CD4-positive, alpha-beta T cell treated with Interferon alpha-2 for 1 hour (primary cell): ENCODE results near the gene CRADD.
"Not testable (repeated sequence)": the region's sequence is repeated elsewhere in the genome, so short reads cannot be mapped to it uniquely, and the experiment has no call there.

ENCODE experiments used
- DNase-seq, 2 donors: peaks; one replicate each; pipeline ENCODE4 v3.0.0-alpha.2; 2020 to 2022

CRADD gene

DNA sequence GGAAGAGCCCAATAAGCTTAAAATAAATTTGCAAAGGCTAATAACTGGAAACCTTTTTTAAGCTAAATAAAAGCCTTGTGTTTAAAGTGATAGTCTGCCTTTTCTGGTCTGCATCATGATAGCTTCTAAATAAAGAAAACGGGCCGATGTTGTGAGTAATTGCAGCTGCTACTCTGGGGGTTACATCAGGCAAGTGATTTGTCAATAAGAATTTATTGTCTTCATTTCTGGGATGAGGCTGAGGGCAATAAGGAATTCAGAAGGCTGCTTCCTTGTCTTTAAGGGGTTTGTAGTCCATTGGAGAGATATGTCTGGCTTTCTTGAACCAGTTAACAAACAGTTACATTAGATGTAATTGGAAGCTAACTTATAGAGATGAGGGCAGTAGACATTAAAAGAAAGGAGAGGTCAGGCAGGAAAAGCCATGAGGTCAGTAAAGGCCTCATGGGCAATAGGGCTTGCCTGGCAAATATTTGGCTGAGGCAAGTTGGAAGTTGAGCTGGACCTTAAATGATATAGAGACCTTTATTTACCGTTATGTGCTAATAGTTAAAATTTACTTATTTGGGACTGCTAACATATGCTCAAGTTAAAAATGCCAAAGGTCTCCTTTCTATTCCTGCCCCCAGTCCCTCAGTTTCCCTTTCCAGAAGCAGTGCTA, 85.0 kb downstream of the CRADD start:
- no peak for DNase-seq

DNA sequence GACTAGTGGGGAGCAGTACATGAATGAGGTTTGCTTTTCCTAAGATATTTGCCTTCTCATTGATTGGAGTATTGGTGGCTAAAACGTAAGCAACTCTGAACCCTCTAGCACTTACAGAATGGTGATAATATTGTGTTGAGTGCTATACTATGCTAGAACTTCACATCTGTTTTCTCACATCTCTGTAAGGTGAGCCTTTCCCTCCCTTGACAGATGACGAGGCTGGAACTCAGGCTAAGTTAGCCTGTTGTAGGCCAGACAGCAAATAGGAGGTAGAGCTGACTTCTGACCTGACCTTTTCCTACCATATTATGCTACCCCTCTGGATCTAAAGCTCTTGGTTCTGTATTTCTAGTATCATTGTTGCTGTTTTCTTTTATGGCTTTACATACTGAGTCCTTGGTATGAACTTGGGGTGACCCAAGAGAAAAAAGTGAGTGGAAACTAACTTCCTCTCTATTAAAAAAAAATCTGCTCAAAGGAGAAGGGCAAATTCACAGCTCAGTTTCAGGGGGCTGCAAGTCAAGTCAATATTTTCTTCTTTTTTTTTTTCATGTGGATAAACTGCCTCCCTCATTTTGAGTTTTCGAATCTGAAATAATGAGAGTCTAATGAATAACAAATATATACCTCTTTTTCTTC, 85.9 kb downstream of the CRADD start:
- DNase-seq = no peak

DNA sequence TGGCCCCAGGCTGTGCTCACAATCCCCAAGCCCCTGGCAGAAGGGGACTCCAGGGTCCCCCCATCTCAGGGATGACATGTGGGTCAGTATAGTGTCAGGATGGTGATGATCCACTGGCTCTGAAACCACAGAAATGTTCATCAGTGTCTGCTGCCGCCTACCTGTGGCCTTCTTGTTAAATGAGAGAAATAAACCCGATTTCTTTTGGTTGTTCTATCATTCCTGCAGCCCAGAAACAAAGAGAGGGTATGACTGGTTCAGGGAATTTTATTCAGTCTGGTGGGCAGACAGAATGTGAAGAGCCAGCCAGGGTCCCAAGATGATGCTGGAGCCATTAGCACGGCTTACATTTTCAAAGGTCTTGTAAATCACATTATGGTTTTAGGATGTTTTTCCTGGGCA, 86.6 kb downstream of the CRADD start:
- no peak for DNase-seq

DNA sequence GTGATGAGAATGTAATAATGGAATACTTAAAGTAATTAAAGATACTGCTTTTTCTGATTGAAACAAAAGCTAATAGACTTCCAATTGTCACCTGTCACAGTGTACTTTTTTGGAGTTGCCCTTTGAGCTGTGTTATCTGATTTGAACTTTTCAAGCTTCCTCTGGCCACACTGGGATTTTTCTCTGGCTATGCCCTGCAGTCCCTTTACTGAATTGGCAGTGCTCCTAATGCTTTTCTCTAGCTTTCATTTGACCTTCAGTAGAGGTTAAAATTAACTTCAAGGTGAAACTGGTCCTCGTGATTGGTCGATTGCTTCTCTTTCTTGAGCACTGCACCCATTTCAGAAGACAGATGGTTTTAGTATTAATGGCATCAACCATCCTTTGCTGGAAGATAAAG, 89.2 kb downstream of the CRADD start:
- DNase-seq = no peak

DNA sequence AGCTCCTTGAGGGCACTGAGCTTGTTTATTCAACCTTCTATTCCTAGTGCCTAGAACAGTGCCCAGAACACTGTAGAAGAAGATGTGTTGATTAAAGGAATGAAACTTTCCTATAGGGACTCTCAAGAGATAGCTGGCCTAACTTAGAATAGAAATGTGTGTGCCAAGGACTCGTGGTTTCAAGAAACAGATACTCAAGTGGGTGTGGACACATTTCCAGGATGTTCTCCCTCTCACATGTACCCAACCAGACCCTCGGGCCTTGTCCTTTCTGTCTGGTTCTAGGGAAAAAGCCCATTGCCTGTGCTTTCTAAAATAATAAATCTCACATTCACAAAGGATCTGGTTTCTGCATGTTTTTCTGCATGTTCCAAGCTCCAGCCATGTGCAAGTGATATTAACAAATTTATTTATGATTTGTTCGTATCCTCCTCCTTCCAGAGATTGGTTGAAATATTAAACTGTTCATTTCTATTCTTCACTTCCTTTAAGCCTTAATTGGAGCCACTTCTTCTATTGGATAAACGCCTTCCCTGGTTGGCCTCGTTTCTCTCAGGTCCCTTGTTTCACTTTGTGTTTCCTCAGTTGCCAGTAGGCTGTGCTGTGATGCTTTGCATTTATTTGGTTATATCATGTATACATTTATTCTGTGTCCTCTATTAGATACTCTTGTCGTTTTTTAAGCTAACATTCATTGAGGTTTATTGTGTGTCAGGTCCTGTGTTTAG, 89.8 kb downstream of the CRADD start:
- DNase-seq = peak; percentile 32 to 62

DNA sequence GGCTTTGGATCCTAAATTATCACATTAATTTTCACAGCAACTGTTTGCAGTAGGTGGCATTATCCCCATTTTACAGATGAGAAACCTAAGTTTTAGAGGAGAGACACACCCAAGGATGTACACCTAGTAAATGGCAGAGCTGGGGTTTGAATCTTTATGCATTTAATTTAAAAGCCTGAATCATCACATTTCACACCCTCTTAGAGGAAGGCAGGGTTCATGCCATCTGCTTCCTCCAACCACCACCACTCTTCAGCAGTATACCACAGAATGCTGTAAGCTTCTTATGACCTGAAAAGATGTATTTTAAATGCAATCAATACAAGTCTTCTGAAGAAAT, 90.3 kb downstream of the CRADD start:
- peak in 1 of 2 donors; percentile 16 for DNase-seq

DNA sequence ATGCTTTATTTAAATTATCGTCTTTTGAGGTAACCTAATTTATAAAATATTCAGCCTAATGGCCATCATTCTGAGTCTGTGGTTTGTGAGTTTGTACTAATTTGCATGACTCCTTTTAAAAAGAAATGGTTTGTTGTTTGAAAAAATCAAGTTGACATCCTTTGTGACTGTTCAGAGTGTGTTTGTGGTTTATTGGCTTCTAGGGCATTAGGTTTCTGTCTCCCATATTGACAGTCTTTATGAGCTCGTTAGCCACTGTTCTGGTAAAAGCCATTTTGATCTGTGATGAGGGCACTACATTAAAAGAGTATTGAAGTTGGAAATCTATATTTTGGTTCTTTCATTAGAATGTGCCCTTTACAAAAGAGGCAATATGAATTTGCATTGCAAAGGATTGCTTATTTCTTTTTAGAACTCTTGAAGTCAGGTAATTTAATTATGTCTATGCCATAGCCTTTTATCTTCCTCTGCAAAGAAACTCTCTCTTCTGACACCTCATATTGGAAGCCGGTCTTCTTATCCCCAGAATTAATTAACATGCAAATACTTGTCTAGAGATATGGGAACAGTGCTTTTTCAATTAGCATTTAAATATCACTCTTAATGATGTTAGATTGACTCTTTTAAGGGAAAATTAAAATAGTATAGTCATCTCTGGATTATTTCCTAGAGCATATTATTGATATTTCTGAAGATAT, 95.0 kb downstream of the CRADD start:
- DNase-seq = peak in 1 of 2 donors; percentile 11

DNA sequence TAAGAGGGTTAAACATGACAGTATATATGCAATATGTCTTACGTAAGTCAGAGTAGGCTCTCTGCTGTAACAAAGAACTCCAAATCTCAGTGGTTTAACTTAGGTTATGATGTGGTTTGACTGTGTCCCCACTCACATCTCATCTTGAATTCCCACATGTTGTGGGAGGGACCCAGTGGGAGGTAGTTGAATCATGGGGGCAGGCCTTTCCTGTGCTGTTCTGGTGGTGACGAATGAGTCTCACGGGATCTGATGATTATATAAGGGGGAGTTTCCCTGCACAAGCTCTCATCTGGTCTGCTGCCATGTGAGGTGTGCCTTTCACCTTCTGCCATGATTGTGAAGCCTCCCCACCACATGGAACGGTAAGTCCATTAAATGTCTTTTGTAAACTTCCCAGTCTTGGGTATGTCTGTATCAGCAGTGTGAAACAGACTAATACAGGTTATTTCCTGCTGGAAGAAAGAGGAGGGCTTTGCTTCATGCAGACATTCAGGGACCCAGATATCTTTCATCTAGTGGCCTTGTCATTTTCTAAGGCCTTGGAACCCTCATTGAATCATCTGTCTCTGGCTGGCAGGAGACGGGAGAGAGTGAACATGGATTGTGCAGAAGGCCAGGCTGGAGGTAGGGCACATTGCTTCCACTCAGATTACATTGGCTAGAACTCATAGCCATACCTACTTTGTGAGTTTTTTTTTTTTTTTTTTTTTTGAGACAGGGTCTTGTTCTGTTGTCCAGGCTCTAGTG, 96.1 kb downstream of the CRADD start:
- DNase-seq = peak; percentile 46 to 75

DNA sequence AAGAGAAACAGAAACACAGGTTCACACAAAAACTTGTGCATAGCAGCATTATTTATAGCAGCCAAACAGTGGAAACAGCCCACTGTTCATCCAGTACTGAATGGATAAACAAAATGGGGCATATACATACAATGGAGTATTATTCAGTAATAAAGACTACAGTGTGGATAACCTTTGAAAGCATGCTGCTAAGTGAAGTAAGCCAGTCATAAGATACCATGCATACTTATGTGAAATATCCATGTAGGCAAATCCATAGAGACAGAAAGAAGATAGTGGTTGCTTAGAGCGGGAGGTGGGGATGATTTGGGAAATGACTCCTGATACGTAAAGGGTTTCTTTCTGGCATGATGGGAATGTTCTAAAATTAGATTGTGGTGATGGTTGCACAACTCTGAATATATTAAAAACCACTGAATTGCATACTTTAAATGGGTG, 99.4 kb downstream of the CRADD start:
- DNase-seq = no peak

DNA sequence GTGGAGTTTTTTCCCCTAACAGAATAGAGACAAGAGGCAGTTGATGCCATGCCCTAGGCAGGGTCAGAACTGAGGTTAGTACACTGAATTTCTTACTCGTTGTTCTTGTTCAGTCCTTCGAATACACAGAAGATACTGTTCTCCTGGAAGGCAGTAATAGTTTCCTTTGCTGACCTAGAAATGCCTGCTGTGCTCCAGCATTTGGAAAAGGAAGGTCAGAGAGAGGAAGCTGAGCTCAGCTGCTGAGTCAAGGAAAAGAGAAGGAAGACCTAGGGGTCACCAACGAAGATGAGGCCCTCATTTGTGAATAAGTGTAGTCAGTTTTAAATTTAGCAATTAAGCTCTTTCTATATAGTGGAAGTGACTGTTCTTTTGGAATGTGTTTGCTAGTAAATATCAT, 100.1 kb downstream of the CRADD start:
- no peak for DNase-seq

DNA sequence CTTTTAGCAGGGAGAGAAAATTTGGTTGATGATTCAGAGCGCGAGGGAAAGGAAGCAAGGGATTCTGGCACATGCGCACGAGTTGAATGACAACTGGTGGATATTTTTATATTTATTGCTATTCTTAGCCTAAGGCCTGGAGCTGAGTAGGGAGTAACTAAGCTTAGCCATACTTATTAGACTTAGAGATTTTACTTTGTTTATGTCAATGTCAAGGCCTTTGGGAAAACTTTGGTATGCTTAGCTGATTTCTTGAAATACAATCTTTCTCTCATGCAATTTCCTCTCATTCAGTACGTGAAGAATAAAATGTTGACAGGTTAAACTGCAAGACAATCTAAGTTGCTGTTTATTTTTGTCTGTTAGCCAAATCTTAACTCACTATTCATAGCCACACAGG, 101.1 kb downstream of the CRADD start:
- no peak for DNase-seq

DNA sequence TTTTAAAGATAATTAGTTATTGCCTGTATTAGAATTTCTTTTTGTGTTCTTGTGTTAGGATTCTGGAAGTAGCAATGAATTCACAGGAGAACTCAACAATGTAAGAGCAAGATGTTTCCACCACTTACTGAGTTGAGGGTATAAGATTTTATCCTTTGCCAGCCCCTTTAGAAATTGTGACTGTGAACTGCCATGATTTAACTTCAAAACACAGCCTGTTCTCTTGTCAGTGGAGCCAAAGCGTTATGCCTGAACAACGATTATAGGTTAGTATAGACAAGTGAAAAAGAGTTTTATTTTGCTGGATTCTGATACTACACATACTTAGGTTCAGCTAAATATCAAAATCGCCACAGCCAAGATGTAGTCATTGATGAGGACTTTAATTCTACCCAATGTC, 101.6 kb downstream of the CRADD start:
- no peak for DNase-seq

DNA sequence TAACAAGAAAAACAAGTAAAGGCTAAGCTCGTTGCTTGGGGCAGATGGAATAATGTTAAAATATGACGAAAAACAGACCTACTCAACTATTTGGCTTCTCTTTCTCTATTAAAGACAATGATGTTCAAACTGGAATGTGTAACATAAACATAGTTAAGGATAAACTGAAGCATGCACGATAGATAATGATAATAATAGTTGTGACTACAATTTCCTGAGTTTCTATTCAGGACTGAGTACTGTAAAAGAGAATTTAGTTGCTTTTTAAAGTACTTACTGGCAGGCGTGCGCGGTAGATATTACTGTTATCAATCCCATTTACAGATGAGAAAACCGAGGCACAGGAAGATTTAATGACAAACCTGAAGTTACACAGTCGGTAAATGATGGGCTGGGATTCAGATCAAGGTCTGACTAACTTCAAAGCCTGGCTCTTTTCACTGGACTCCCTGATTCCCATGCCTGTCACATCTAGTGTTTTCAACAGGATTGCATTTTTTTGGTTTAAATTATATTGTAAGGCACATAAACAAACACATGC, 103.0 kb downstream of the CRADD start:
- DNase-seq = no peak

DNA sequence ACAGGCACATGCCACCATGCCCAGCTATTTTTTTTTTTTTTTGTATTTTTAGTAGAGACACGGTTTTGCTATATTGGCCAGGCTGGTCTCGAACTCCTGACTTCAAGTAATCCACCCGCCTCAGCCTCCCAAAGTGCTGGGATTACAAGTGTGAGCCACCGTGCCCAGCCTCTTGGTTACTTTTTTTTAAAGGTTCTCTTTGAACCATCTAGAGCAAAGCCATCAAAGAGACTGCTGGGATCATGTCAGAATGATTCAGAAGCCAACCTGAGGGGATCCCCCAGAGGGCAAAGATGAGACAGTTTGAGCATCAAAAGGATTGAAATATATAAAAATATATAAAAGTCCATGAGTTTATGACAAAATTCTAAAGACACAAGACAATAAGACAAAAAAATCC, 103.7 kb downstream of the CRADD start:
- not testable (repeated sequence) for DNase-seq

DNA sequence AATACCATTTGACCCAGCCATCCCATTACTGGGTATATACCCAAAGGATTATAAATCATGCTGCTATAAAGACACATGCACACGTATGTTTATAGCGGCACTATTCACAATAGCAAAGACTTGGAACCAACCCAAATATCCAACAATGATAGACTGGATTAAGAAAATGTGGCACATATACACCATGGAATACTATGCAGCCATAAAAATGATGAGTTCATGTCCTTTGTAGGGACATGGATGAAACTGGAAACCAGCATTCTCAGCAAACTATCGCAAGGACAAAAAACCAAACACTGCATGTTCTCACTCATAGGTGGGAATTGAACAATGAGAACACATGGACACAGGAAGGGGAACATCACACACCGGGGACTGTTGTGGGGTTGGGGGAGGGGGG, 104.8 kb downstream of the CRADD start:
- DNase-seq = not testable (repeated sequence)

DNA sequence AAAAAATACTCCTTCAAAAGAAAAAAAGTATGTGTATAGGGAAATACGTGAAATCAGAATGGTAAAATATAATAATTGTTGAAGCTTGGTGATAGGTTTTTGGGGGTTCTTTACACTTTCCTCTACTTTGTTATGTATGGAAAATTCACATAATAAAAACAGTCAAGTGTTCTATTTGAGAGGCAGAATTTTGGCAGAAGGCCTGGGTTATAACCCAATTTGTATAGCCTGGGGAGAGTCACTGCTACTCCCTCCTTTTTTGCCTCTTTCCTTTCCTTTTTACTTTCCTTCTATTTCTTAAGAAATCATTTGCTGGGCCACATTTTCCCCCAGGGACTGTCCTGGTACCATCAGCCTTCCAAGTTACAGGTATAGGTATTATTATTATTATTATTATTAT, 105.7 kb downstream of the CRADD start:
- DNase-seq = no peak

DNA sequence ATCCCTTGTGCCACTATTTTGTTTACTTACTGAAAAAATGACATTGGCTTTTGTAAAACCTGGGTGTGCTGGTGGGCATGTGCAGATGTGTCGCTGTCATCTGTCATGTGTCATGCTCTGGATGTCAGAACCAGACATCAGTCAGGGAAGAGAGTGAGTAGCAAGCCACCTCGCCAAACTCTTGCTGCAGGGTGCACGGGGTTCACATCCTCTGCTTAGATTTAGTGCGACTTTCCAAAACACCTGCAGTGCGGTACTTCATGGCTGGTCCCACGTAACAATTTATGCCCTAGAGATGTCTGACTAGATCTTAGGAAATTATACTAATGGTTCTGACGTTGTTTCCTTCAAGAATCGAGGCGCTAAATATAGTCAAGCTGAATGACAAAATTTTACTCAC, 106.7 kb downstream of the CRADD start:
- DNase-seq = peak in 1 of 2 donors; percentile 24

DNA sequence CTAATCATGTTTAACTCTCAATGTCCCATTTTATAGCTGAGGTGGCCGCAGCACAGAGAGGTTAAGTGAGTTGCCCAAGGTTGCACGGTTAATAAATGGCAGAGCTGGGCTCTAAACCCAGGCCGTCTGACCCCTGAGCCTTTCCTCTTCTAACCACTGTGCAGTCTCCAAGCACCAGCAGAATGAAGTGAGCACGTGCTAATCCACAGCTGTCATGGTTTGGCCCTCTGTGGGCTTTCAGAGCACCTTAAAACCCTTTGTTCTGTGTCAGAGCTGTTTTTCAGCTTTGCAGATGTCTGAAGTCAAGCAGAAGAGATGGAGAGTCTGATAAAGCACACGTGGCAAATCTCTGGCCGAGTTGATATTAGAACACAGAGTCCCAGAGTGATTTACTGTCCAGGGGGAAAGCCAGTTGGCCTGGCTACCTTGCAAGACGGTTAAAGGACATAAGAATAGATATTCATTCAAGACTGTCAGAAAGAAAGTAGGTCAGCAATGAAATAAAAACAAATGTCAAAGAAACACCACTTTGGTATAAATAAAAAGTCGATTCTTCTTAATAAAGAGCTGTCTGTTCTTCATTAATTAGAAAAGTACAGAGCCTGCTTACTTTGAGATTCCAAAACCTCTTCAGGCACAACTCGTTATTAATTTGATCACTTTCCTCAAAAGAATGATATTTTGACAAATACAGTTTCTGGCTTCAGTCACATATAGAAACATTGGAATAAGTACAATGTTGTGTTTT, 107.3 kb downstream of the CRADD start:
- peak in 1 of 2 donors; percentile 29 for DNase-seq

DNA sequence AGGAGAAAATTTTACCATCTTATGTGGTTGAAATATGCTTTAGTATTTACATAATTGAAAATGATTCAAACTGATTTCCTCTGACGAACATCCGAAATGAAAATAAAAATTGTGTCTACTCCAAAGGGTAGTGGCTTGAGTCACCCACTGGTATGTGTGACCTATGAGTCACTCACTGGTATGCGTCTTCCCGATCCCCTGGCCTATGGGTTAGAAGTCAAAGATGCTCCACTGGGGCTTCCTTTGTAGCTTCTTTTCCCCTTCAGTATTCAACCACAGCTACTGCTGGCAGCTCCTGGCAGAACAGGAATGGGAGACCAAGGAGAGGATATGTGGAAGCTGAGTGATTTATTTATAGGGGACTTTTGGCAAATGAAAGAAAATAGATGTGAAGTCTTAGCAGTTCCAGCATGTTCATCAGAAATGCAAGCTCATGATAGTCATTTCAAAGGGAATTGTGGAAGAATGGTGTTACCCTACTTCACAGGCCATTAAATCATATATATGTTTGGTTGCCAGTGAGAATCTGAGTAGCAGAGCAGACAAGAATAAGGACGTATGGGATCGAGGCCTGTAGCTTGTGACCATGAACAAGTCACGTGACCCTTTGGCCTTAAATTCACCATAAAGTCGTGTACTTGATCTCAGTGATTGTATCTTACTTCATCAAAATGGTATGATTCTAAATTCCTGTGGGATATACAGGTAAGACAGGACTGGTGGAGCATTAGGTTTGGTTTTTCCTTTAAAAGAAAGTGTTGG, 108.3 kb downstream of the CRADD start:
- peak; percentile 16 to 37 for DNase-seq

DNA sequence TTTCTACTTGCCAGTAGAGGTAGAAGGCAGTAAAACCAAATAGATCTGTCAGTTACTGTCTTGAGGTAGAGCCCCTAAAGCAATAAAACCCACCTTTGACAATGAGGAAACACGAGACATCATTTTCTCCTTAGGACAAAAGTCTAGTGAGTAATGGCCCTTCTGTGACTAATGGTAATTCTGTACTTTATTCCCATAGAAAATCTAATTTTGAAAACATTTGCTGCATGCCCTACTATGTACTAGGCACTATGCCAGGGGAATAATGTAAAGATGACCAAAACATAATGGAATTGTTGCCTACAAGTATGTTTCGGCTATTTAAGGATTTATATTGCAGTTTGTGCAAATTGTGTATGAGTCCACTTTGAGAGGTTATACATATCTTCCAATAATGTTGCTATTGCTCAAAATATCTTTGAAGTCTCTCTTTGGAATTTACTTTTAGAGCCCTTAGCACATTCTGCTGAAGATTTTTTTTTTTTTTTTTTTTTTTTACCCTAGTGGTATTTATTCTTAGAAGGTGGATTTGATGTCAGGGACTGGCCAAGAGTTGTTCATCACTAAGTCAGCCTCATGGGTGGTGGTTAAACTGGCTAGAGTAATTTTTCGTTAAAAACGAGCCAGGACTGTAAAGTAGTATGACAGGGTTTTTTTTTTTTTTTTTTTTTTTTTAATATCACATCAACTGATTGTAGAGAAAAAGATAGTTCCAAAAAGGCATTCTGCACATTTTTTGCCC, 109.7 kb downstream of the CRADD start:
- DNase-seq = no peak
